Activated gamma-delta T cell treated with Interleukin-2 at 50 U/mL for 16 hours (primary cell): ENCODE data around the gene BMPR1A.

Experiments used
- DNase-seq: peaks from one replicate; pipeline ENCODE4 v3.0.0-alpha.2; 2020

Gene BMPR1A

DNA sequence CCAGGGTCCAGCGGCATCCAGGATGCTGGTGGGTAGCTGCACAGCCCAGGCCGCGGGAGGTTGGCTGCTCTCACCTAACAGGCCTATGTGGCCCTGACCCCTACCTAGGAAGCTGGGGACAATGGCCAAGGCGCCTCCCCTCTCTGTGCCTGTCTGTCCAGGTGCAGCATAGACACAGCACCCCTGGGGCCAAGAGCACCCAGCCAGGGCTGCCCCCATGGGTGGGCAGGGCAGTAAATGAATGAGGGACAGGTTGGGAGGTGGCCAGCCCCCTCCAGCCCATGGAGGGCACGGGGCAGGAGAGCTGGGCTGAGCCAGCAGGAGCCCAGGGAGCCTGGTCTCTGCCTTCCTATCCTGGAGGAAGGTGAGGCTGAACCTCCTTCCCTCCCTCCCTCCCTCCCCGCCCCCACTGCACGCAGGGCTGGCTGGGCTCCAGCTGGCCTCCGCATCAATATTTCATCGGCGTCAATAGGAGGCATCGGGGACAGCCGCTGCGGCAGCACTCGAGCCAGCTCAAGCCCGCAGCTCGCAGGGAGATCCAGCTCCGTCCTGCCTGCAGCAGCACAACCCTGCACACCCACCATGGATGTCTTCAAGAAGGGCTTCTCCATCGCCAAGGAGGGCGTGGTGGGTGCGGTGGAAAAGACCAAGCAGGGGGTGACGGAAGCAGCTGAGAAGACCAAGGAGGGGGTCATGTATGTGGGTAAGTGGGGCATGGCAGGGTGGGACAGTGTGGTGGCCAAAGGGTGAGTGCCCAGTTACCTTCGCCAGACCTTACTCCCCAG lies 201.9 kb downstream of the BMPR1A start, which contains the start of gene SNCG:
Gene SNCG (plus strand): TSS at position 484 of the 785 bp plus-strand sequence. CDS start 99 bp downstream, at position 583.
- no peak for DNase-seq

DNA sequence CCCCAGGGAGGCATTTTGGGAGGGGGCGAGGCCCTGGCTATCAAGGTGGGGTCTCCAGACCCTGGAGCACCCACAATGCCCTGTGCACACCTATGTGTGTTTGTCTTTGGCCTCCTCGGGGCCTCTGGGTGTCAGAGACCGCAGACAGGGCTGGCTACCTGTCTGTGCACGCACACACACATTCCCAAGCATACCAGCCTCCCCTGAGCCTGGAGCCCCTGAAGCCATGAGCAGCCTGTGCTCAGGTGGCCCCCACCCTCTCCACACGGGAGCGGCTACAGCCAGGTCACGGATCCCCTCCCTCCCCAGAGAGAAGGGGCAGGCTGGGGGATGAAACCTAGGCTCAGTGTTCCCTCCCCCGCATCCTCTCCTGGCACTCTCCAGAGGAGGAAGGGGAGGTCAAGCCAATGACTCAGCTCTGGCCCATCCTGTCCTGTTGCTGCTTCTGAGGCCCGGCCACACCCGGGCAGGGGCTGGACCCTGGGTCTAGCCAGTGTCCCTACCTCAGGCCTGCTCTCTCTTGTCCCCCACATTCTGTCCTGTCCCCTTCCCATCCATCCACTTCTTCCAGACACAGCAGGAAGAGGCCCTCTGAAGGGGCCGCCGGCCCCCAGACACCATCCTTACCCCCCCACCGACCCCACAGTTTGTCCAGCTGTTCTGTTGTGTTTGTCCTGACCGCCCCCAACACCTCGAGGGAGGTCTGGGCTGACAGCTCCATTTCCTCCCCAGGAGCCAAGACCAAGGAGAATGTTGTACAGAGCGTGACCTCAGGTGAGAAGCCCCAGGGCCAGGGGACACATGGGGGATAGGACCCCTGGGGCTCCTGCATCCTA lies 202.7 kb downstream of the BMPR1A start:
- DNase-seq: no peak

DNA sequence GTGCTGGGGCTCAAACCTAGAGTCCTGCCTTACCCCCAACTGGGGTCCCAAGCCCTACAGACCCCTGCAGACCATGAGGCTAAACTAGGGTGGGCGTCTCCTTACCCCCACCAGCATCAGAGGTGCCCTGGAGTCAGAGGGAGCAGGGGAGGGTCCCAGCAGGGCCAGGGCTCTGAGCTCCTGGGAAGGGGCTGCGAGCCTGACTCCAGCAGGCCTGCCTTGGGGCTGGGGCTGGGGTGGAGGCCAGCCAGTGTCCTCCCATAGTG lies 203.3 kb downstream of the BMPR1A start:
- no peak for DNase-seq

DNA sequence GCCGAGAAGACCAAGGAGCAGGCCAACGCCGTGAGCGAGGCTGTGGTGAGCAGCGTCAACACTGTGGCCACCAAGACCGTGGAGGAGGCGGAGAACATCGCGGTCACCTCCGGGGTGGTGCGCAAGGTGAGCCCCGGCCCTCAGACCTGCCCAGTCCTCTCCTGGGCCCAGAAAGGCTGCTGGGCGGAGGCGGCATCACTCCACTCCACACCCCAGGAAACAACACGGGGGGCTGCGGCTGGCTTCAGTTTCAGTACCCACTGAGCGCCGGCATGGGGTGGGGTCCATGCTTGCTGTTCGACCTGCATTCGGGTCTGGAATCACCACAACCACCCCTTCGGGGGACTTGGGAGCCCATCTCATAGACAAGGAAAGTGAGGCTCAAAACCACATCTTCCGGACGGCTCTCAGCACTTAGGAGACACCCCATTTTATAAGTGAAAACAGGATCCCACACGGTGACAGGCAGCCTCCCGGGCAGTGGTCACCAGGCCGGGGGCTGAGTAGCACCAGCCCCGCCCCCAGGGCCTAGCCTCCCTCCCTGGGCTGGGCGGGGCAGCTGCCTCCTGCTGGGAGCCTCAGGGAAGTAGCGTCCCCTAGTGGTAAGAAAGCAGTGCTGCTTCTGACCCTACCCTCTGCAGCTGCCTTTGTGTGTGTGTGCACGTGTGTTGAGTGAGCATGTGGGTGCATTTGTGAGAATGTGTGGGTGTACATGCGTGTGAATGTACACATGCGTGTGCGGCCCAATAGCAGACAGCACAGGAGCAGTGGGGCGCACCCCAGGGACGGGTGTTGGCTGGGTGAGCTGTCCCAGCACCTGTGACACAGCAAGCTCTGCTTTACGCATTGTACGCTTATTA lies 203.8 kb downstream of the BMPR1A start:
- DNase-seq: no peak

DNA sequence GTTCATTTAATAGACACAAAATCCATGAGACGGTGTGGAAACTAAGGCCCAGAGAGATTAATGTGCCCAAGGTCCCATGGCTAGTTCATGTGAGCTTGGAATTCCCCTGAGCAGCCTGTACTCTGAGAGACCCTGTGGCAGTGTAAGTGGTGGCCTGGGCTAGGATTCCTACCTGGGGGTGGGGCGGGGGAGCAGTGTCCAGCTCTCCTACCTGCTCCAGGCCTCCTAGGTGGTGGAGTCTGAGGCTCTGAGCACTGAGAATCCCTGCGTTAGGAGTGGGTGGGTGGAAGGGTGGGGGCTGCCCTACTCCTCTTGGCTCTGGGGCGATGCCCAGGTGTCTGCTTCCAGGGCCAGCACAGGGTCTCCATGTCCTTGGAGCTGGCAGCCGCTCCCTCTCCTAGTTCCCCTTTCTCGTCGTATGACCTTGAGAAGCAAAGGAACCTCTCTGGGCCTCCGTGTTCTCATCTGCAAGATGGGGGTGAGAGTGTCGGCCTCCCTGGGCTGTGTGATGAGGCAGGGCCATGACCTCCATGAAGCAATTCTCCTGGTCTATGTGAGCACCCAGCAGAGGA lies 204.5 kb downstream of the BMPR1A start:
- no peak for DNase-seq

DNA sequence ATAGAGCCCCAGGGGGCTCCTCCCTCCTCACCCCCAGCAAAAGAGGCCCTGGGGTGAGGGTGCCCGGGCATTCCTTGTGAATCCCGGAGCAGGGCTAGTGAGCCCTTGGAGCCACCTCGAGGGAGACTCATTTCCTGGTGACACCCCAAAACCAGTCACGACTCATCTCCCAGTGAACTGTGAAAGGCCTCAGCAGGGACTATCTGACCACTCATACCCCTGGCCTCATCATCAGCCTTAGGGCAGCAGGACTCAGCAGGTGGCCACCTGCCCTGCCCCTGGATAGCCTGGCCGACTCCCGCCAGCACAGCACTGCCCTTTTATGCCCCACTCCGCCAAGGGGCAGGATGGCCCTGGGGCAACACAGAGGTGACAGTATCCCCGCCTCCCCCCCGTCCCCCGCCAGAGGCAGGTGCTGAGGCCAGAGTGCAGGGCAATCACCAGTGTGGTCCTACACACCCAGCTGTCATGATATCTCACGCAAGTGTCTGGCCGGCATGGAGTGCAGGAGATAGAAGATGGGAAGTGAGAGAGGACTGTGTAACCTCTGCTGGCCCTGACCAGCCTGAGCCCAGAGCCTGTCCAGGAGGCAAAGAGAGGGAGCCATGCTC lies 205.2 kb downstream of the BMPR1A start:
- DNase-seq: no peak

DNA sequence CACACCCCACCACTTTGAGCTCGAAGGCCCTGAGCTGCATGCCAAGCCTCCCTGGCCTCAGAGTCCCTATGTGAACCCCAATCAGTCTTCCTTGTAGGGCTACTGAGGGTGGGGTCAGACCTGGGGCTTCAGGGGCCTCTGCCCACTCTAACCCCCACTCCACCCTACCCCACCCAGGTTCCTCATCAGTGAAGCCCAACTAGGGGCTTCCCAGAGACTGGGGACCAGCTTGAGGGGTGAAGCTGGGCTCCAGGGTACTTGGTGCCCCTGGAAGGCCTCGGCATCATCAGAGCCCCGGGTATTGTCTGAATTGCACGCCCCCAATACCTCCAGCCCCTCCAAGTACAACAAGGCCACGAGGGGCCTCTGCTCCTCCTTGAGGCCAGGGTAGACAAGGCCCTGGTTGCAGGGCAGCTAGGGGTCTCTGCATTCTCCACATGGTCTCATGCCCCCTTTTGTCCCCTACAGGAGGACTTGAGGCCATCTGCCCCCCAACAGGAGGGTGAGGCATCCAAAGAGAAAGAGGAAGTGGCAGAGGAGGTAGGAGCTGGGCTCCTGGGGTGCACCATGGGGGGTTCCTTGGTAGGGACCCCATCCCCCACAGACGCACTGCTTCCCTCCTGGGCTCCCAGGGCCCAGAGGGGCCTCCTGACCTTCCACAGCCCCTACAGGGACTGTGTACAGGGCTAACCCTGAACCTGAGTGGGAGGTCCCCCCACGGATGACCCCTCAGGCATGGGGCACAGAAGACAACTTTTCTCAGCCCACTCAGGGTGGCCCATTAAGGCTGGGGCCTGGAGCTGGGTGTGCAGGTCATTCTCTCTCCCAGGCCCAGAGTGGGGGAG lies 205.9 kb downstream of the BMPR1A start:
- no peak for DNase-seq

DNA sequence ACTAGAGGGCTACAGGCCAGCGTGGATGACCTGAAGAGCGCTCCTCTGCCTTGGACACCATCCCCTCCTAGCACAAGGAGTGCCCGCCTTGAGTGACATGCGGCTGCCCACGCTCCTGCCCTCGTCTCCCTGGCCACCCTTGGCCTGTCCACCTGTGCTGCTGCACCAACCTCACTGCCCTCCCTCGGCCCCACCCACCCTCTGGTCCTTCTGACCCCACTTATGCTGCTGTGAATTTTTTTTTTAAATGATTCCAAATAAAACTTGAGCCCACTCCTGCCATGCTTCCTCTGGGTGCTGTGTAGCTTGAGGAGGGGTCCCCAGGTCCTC lies 206.5 kb downstream of the BMPR1A start:
- DNase-seq: no peak

DNA sequence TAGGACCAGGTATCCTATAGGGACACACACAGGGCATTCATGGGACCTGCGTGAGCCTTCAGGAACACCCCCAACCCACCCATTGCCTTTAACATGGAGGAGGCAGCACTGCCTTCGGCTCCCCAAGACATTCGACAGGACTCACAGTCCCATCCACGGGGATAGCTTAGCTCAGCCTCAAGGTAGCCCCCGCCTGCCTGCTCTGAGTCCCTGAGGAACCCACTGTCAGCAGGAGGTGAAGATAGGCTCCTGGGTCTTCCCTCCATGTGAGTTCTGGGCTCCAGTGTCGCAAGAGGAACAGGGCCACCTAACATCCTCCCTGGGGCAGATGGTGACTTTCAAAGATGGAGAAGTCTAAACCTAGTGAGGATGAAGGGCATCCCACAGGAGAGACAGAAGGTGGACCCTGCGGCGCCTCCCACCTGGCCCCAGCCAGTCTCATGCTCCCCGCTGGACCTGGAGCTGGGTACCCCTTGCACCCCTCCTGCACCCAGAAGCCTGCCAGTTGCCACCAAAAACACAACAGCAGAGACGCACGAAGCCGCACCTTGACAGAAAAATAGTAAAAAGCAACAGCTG lies 207.0 kb downstream of the BMPR1A start:
- no peak for DNase-seq

DNA sequence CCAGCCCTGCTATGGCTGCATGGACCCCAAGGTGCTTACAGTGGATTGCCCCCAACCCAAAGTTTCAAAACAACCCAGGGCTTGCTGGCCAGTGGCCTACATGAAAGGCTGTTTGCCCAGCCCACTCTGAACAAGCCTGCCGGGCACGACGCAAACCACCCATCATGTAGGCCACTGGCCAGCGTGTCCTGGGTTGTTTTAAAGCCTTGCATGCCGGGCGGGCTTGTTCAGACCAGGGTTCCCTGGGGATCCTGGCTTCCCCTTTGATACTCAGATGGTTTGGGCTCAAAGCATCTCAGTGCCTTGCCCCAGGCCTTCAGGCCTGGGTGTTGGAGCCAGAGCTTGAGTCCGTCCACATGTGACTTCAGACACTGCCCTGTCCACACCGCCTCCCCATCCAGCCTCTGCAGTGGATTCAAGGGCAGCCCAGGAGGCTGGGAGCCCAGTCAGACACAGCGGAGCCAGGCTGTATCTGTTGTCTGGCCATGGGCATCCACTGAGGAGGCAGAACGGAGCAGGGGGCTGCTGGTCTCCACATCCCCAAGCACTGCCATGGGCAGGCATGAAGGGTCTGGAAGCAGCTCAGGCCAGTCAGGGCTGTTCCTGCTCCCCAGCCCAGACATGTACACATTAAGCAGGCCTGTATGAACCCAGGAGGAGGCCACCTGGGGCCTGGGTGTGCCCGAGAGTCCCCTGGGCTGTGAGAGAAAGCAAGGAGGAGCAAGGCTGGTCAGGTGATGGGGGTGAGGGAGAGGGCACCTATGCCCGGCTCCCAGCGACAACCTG lies 207.8 kb downstream of the BMPR1A start:
- DNase-seq: no peak

DNA sequence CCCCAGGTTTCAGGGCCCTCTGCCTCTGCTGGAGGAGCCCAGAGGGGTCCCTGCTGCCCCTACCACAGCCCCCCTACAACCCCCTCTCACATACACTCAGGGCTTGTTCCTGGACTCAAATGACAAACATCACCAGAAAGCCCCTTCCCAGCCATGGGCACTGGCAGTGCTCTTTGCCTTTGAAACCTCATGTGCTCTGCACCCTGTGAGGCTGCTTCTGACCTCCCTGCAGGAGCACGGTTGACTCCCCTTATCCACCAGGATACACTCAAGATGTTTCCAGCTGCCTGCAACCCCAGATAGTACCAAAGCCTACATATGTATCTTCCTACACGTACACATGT lies 208.4 kb downstream of the BMPR1A start:
- DNase-seq: no peak

DNA sequence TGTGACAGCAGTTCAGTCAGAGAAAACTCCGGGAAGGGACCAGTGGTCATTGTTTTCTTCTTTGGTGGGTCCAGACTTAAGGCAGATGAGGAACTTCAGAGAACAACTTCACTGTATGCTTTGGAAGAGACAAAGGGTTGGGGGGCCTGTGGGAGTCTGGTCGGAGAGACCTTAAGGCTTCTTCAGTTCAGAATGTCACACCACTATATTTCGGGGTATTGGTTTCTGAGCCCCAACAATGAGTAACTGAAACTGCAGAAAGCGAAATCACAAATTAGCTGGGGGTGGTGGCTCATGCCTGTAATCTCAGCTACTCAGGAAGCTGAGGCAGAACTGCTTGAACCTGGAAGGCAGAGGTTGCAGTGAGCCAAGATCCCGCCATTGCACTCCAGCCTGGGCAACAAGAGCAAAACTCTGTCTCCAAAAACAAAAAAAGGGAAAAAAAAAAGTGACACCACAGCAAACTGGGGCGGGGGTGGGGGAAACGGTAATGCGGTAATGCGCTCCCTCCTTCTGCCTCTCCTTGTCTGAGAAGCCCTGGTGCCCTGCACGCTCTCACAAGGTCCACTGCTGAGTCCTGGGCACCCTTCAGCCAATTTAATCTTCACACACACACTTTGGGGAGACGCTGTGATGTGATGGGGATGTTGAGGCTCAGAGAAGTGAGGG lies 209.7 kb downstream of the BMPR1A start:
- DNase-seq: no peak

DNA sequence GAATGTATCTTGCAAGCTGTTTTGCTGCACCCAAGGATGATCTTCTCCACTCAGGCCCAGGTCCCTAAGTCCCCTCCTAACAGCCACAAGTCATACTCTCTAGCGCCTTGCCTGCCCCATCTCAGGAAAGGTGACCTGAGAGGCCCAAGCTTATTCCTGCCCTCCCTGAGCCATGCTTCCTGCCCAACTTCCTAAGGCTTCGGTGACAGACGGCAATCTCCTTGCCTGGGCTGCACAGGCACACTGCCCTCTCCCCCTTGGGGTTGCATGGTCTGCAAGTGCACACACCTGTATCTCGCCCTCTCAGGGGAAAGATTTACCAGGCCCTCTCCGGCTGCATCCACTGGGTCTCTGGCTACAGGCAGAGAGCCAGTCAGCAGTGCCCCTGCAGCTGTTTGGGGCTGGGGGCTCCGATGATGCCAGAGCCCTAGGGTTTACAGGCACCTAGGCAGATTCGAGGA lies 211.1 kb downstream of the BMPR1A start:
- DNase-seq: no peak

DNA sequence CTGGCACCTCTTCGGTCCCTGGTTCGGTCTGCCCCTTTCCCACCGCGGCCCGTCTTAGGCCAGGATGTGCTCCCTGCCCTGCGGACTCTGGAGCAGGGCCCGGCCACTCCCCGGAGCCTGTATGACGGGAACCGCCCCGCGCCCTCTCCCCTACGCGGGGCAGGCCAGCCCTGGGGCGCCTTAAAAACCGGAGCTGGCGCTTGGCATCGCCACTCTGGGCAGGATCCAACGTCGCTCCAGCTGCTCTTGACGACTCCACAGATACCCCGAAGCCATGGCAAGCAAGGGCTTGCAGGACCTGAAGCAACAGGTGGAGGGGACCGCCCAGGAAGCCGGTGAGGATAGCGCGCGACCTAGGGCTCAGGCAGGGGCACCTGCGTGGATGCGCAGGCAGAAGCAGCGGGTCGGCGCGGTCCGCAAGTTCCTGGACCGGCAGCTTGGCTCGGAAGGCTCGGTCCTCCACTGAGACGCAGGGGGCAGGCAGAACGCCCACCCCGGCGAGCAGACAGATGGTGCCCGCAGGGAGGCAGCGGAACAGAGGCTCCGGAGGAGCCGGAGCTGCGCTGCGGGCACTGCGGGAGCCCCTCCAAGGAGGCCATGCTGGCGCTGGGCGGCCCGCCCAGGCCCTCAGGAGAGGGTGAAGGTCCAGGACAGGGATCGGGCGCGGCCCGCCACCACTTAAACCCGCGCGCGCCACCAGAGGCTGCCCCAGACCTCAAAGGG lies 212.0 kb downstream of the BMPR1A start, which contains the start of gene ADIRF:
Gene ADIRF (plus strand): TSS at position 212 of the 723 bp plus-strand sequence. CDS start 63 bp downstream, at position 275.
- DNase-seq: no peak

DNA sequence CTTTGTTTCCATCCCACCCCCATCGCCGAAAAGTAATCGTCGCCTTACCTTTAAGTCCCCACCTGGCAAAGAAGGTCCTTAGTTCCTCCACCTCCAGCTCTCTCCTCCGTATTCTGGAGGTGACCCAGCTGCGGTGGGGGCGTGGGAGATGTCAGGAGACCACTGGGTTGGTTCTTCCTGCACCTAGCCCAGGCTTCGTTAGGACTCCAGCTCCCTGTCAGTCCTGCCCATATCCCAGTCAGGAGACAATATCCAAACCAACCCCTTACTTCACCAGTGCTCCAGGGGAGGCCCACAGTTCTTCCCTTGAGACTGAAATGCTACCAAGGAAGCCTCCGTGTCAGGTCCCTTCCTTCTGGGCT lies 212.6 kb downstream of the BMPR1A start:
- DNase-seq: no peak

DNA sequence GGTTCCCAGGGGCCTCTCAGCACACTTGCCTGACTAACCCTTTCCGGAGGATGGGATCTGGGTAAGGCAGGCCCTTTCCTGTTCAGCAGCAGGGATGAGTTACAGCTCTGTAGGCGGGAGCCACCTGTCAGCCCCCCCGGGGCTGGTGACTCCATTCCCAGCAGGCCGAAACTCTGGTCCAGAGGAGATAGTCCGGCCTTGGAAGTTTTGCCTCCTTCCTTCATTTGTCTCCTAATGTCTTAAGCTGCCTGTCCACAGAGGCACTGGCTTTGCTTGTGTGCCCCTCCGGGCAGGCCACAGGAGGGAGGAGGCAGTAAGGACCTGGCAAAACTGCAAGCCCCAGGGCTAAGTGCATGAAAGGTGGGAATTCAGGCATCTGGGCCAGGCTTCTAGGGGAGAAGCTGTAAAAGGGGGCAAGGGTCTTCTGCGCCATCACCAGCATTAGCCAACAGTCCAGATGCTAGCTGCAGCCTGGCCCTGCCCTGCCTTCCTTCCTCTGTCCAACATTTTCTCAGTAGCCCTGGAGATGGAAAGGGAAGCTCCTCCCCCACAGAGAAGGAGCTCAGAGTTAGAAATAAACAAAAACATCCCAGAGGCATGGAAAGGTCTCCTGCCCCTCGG lies 213.1 kb downstream of the BMPR1A start:
- DNase-seq: no peak

DNA sequence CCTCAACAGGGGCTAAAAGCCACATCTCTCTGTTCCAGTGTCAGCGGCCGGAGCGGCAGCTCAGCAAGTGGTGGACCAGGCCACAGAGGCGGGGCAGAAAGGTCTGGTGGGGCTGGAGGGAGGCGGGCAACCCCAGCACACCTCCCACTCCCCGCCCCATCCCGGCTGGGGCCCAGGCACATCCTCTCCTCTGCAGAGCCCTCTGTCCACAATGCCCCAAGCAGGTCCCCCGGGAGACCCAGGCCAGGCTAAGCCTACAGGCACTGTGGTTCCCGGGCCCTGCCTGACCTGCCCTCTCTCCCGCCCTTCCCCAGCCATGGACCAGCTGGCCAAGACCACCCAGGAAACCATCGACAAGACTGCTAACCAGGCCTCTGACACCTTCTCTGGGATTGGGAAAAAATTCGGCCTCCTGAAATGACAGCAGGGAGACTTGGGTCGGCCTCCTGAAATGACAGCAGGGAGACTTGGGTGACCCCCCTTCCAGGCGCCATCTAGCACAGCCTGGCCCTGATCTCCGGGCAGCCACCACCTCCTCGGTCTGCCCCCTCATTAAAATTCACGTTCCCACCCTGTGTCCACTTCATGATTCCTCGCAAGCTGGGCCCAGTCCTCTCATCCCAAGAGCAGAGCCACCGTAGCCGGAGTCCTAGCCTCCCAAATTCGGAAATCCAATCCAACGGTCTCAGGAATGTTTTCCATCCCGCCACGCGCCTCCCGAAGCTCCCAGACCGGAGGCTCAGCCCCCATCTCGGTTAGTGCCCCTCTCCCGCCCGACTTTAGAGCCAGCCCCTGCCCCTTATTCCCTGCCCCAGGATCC lies 214.0 kb downstream of the BMPR1A start:
- DNase-seq: no peak

DNA sequence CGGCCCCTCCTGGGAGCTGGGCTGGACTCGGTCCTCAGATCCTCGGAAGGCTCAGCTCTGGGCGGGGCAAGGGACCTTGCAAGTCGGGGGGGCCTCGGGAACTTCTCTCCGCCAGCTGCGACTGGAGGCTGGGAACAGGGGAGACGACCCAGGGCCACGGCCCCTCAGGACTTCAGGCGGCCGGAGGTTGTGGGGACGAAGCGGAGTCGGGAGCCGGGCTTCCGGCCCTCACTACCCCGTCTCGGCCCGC lies 214.5 kb downstream of the BMPR1A start:
- no peak for DNase-seq
